GM19324 (cell line): ENCODE data around the gene STMN3.

Source experiments
- ATAC-seq: cut with Tn5 transposase; IDR thresholded peaks from one replicate; pipeline ENCODE4 v1.9.1; 2021; ENCODE audit warnings: mild to moderate bottlenecking, moderate library complexity; ENCODE audit not compliant: unreplicated experiment, low FRiP score

The STMN3 gene

GRCh38 chr20:63591786-63592355 lies 61.4 kb downstream of the STMN3 start:
- ATAC-seq: no peak

GRCh38 chr20:63591147-63591533 lies 62.1 kb downstream of the STMN3 start:
- no peak for ATAC-seq

GRCh38 chr20:63590218-63591146 lies 62.7 kb downstream of the STMN3 start:
- no peak for ATAC-seq
